ENCODE results near the gene DNAJC16. TPM values are rescaled to one million over a fixed set of nuclear protein-coding genes. Genes with fewer than 3 reads are reported as not detected.

DNAJC16 gene
- 9.7 and 14.1 TPM in 2 replicates for total RNA-seq

DNA sequence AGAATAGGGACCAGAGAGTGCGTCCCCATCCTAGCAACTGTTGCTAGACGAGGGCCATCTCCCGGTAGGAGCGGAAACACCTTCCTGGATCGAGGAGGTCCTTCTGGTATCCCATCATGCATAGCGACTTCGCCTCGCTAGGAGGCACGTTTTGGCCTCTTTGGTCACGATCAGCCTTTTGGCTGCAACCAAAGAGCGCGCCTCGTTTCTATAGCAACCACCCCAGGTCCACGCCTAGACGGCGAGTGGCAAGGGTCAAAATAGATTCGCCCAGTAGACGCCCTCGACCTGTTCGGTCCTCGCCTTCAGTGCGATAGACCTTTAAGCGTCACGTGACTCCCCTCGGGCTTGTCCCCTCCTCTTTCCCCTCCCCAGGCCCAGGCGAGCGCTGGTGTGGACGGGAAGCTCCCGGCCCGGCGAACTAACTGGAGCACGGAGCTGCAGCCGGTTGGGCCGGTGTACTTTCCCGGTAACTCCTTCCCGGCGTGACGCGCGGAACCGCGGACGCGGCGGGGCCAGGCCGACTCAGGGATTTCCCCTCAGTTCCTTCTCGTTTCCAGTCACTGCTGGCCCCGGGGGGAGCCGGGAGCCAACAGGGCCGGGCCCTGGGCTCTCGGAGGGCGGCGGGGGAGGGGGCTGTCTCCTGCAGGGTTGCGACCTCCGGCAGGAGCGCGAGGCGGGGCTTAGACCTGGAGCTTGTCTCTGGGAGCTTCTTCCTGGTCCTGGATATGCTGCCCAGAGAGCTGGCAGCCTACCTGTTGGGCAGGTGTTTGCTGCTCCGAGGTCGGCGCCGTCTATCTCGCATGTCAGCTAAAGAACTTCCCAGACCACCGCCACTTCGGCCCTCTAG, at the start of gene DNAJC16:
Gene DNAJC16 (plus strand): TSS at position 359 of the 850 bp plus-strand sequence. CDS start 2,258 bp downstream, outside the sequence.

DNA sequence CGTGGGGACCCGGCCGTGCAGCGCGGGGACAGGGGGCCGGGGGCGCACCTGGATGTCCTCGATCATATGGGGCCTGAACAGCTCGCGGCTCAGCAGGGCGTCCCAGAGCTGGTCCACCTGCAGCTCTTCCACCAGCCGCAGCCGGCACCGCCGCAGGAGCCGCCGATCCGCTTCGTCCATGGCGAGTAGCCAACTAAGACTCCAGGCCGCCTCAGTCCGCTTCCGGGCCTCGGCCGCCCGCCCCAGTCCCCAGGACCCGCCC, 2.7 kb upstream of the DNAJC16 start, which contains the start of gene CASP9:
Gene CASP9 (minus strand): TSS at position 195 of the 262 bp plus-strand sequence. CDS start 15 bp downstream, at position 180.

DNA sequence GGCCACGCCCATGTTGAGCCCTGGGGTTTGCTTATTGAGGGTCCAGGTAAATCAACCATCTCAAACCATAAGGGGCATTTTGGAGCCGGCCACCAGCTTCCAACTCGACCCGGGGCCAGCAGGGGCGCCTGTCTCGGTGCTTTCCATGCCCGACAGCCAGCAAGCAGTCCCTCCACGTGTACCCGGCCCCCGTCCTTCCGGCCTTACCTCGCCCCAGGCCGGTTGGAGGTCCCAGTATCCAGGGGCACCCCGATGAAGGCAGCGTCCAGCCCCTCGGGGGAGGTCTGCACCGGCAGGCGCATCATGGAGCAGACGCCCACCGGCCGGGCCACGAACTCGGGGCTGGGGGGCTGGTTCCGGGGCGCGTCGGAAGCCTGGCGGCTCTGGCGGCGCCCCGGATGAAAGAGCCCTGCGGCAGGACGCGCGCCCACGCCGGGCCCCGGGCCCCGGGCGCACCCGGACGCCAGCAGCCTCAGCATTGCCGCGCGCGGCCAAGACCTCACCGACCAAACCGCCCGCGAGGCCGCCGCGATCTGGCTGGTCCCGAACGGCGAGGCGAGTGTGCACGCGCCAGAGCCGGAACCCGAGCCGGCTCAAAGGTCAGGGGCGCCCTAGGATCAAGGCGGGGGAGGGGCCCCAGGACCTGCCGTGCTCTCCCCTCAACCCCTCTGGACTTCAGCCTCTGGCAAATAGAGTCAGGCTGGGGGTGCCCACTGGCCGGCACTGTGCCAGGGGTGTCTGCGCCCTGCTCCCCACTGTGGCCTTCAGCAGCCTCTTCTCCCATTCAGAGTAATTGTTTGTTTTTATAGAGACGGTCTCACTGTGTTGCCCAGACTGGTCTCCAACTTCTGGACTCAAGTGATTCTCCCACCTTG, 58.1 kb downstream of the DNAJC16 start, which contains the start of gene AGMAT:
Gene AGMAT (minus strand): TSS at position 563 of the 875 bp plus-strand sequence. CDS start 84 bp downstream, at position 479.

DNA sequence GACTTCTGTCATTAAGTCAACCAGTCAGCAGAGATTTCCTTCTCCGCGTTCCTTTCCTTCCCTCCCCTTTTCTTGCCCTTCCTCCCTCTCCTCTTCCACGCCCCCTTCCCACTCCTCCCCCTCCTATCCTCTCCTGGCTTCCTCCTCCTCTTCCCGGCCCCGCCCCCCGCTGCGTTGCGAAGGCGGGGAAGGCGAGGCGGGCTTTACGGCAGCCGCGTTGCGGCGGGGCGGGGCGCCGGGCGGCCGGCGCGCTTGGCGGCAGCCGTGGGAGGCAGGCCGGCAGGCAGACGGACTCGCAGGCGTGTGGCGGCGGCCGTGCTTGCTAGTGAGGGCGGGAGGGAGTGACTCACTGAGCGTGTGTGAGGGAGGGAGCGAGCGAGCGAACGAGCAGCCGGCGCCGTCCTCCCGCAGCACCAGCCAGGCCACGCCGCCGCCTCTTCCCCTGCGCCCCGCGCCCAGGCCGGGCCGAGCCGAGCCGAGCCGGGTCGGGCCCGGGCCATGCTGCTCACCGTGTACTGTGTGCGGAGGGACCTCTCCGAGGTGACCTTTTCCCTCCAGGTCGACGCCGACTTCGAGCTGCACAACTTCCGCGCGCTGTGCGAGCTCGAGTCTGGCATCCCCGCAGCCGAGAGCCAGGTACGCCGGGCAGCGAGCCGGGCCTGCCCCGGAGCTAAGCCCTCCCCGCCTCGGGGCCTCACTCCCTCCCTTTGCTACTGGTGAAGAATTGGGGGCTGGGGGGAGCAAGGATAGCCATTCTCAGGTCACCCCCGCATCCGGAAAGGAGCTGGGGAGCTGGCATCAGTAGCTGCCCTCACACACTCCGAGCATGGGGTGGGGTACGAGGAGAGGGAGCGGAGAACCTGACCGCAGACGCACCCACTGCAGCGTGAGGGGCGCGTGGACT, 90.8 kb downstream of the DNAJC16 start, which contains the start of gene DDI2:
Gene DDI2 (plus strand): TSS at position 286 of the 904 bp plus-strand sequence. CDS start 213 bp downstream, at position 499.

Other genes with a start within 250 kb of the DNAJC16 start
- gene EFHD2, start 117.0 kb upstream of the DNAJC16 start, total RNA-seq: 18.7 and 31.2 TPM in 2 replicates
- gene CTRC, start 88.4 kb upstream of the DNAJC16 start, total RNA-seq: not detected in 2 replicates
- not detected in 2 replicates for gene CELA2A, start 70.1 kb upstream of the DNAJC16 start, total RNA-seq
- not detected in 2 replicates for gene CELA2B, start 50.7 kb upstream of the DNAJC16 start, total RNA-seq
- 5.9 and 6.8 TPM in 2 replicates for gene CASP9, start 2.6 kb upstream of the DNAJC16 start, total RNA-seq
- 0.12 and 0.26 TPM in 2 replicates for gene AGMAT, start 58.2 kb downstream of the DNAJC16 start, total RNA-seq
- 5.3 and 9.9 TPM in 2 replicates for gene DDI2, start 90.6 kb downstream of the DNAJC16 start, total RNA-seq
- gene PLEKHM2, start 157.5 kb downstream of the DNAJC16 start, total RNA-seq: 37.3 and 40.0 TPM in 2 replicates
- gene SLC25A34, start 209.4 kb downstream of the DNAJC16 start, total RNA-seq: 0.58 and 3.9 TPM in 2 replicates
- not detected in 2 replicates for gene TMEM82, start 215.7 kb downstream of the DNAJC16 start, total RNA-seq
- 58.8 and 103 TPM in 2 replicates for gene FBLIM1, start 231.9 kb downstream of the DNAJC16 start, total RNA-seq

All from pericardium fibroblast (primary cell).